Natural killer cell treated with Interleukin-12 subunit alpha and Interleukin-12 subunit beta and Interleukin-15 and Interleukin-18, amount 100 ng/mL, for 72 hours (primary cell): ENCODE measurements around the gene ADAMTS15. TPM values are rescaled to one million over a fixed set of nuclear protein-coding genes. Genes with fewer than 3 reads are reported as not detected.

Experiments
- ATAC-seq, 2 donors: fragments of 150-1000 bp; cut with Tn5 transposase in 1 of 2; sonication (Bioruptor Pico), chemical (Tn5 transposase) in 1 of 2; 2 replicates each; pipeline ENCODE4 v1.10.0; 2021
- DNase-seq: peaks from one replicate; pipeline ENCODE4 v3.0.0; 2022; ENCODE audit warnings: low spot score
- H3K27ac Mint-ChIP-seq, 2 donors: 1 replicate in 1 of 2; 2 replicates in 1 of 2; pipeline ENCODE4 v1.8.0; 2022; ENCODE audit warnings: mixed read lengths in 2 of 2, mild to moderate bottlenecking in 1 of 2, moderate library complexity in 1 of 2
- H3K27me3 Mint-ChIP-seq, 2 donors: 1 replicate in 1 of 2; 2 replicates in 1 of 2; pipeline ENCODE4 v1.8.0; 2022; ENCODE audit warnings: mixed read lengths in 2 of 2
- H3K36me3 Mint-ChIP-seq: one replicate; pipeline ENCODE4 v1.8.0; 2022; ENCODE audit warnings: mixed read lengths
- H3K4me1 Mint-ChIP-seq, 2 donors: 1 replicate in 1 of 2; 2 replicates in 1 of 2; pipeline ENCODE4 v1.8.0; 2022; ENCODE audit warnings: low read depth in 2 of 2, mixed read lengths in 2 of 2, mild to moderate bottlenecking in 1 of 2
- H3K4me3 Mint-ChIP-seq: one replicate; pipeline ENCODE4 v1.8.0; 2022; ENCODE audit warnings: mixed read lengths
- H3K9me3 Mint-ChIP-seq: 2 replicates; pipeline ENCODE4 v1.8.0; 2022; ENCODE audit warnings: mixed read lengths
- total RNA-seq, 2 donors: library from RNA; stranded (reverse); gene quantifications; one replicate each; pipeline ENCODE4 v1.2.3, GENCODE V29; 2022

ADAMTS15 gene
- total RNA-seq, 2 donors from 2014 or later: not detected

GRCh38 chr11:130478204-130478701 lies 29.8 kb downstream of the ADAMTS15 start:
- peaks cover 5 to 13% of the 10 kb centered on the region in 2 donors for H3K27me3 Mint-ChIP-seq
- no peak for DNase-seq

GRCh38 chr11:130478881-130479280 lies 30.4 kb downstream of the ADAMTS15 start:
- no peak for ATAC-seq
- Mint-ChIP-seq H3K27ac (no peak overlapping the region), H3K9me3 (no peaks in the 10 kb centered on the region), H3K4me3 (no peak overlapping the region), H3K36me3 (no peaks in the 10 kb centered on the region), H3K27me3 (peaks cover 5 to 15% of the 10 kb centered on the region in 2 donors), H3K4me1 (no peaks in the 10 kb centered on the region)
- no peak for DNase-seq

More at GRCh38 chr11:130478204-130478701, 29.8 kb downstream of the ADAMTS15 start:
- Mint-ChIP-seq H3K4me1 (no peaks in the 10 kb centered on the region), H3K9me3 (no peaks in the 10 kb centered on the region), H3K36me3 (no peaks in the 10 kb centered on the region), H3K4me3 (no peak overlapping the region), H3K27ac (no peak overlapping the region)
- ATAC-seq: no peak

GRCh38 chr11:130480186-130480585 lies 31.7 kb downstream of the ADAMTS15 start:
- ATAC-seq (no peak), DNase-seq (no peak)
- no peak overlapping the region for H3K4me3 Mint-ChIP-seq
- H3K9me3 Mint-ChIP-seq: no peaks in the 10 kb centered on the region
- H3K4me1 Mint-ChIP-seq: no peaks in the 10 kb centered on the region
- peaks cover 7 to 20% of the 10 kb centered on the region in 2 donors for H3K27me3 Mint-ChIP-seq
- no peak overlapping the region for H3K27ac Mint-ChIP-seq
- no peaks in the 10 kb centered on the region for H3K36me3 Mint-ChIP-seq

- Mint-ChIP-seq H3K27ac (no peak overlapping the region), H3K9me3 (no peaks in the 10 kb centered on the region), H3K4me3 (no peak overlapping the region), H3K36me3 (no peaks in the 10 kb centered on the region), H3K27me3 (peaks cover 7 to 20% of the 10 kb centered on the region in 2 donors), H3K4me1 (no peaks in the 10 kb centered on the region)
- no peak for DNase-seq
- ATAC-seq: no peak
Measured at GRCh38 chr11:130480711-130481140, 32.3 kb downstream of the ADAMTS15 start.

- Mint-ChIP-seq H3K9me3 (no peaks in the 10 kb centered on the region), H3K27me3 (peaks cover 4 to 7% of the 10 kb centered on the region in 2 donors), H3K4me3 (no peak overlapping the region), H3K36me3 (no peaks in the 10 kb centered on the region), H3K27ac (no peak overlapping the region), H3K4me1 (no peaks in the 10 kb centered on the region)
- ATAC-seq (no peak), DNase-seq (no peak)
Measured at GRCh38 chr11:130483124-130483523, 34.7 kb downstream of the ADAMTS15 start.

- H3K36me3 Mint-ChIP-seq: no peaks in the 10 kb centered on the region
- H3K27me3 Mint-ChIP-seq: peaks cover 7% of the 10 kb centered on the region in 2 donors
- no peak for DNase-seq
- no peaks in the 10 kb centered on the region for H3K4me1 Mint-ChIP-seq
- H3K4me3 Mint-ChIP-seq: no peak overlapping the region
- no peaks in the 10 kb centered on the region for H3K9me3 Mint-ChIP-seq
- H3K27ac Mint-ChIP-seq: no peak overlapping the region
- no peak for ATAC-seq
Measured at GRCh38 chr11:130485983-130486382, 37.5 kb downstream of the ADAMTS15 start.

GRCh38 chr11:130486391-130486836 lies 38.0 kb downstream of the ADAMTS15 start:
- Mint-ChIP-seq H3K9me3 (no peaks in the 10 kb centered on the region), H3K27me3 (peaks cover 7% of the 10 kb centered on the region in 2 donors), H3K4me3 (no peak overlapping the region)

GRCh38 chr11:130486987-130487923 lies 38.8 kb downstream of the ADAMTS15 start:
- no peak overlapping the region for H3K27ac Mint-ChIP-seq
- no peaks in the 10 kb centered on the region for H3K4me1 Mint-ChIP-seq
- no peak for DNase-seq
- H3K9me3 Mint-ChIP-seq: no peaks in the 10 kb centered on the region
- H3K4me3 Mint-ChIP-seq: no peak overlapping the region
- peaks cover 7 to 11% of the 10 kb centered on the region in 2 donors for H3K27me3 Mint-ChIP-seq
- ATAC-seq: peak; percentile 7 to 29
- H3K36me3 Mint-ChIP-seq: no peaks in the 10 kb centered on the region

More at GRCh38 chr11:130486391-130486836, 38.0 kb downstream of the ADAMTS15 start:
- no peaks in the 10 kb centered on the region for H3K4me1 Mint-ChIP-seq
- no peak overlapping the region for H3K27ac Mint-ChIP-seq
- ATAC-seq: peak; percentile 15 to 22
- H3K36me3 Mint-ChIP-seq: no peaks in the 10 kb centered on the region
- DNase-seq: no peak

- Mint-ChIP-seq H3K4me1 (no peaks in the 10 kb centered on the region), H3K9me3 (no peaks in the 10 kb centered on the region), H3K27ac (no peak overlapping the region), H3K36me3 (no peaks in the 10 kb centered on the region), H3K4me3 (no peak overlapping the region), H3K27me3 (peaks cover 11 to 13% of the 10 kb centered on the region in 2 donors)
- no peak for DNase-seq
- no peak for ATAC-seq
Measured at GRCh38 chr11:130487924-130488815, 39.7 kb downstream of the ADAMTS15 start.

- Mint-ChIP-seq H3K36me3 (no peaks in the 10 kb centered on the region), H3K27ac (no peak overlapping the region), H3K27me3 (peaks cover 9 to 11% of the 10 kb centered on the region in 2 donors), H3K4me3 (no peak overlapping the region), H3K4me1 (no peaks in the 10 kb centered on the region), H3K9me3 (no peaks in the 10 kb centered on the region)
- DNase-seq (no peak), ATAC-seq (no peak)
Measured at GRCh38 chr11:130488848-130489584, 40.6 kb downstream of the ADAMTS15 start.

- H3K4me3 Mint-ChIP-seq: no peak overlapping the region
- no peak for ATAC-seq
- H3K27me3 Mint-ChIP-seq: peaks cover 9 to 16% of the 10 kb centered on the region in 2 donors
- H3K9me3 Mint-ChIP-seq: no peaks in the 10 kb centered on the region
- no peak for DNase-seq
- H3K27ac Mint-ChIP-seq: no peak overlapping the region
- H3K4me1 Mint-ChIP-seq: no peaks in the 10 kb centered on the region
- H3K36me3 Mint-ChIP-seq: no peaks in the 10 kb centered on the region
Measured at GRCh38 chr11:130489716-130490115, 41.3 kb downstream of the ADAMTS15 start.

GRCh38 chr11:130490682-130491449 lies 42.4 kb downstream of the ADAMTS15 start:
- H3K4me1 Mint-ChIP-seq: no peaks in the 10 kb centered on the region
- H3K4me3 Mint-ChIP-seq: no peak overlapping the region

More at GRCh38 chr11:130490682-130491449, 42.4 kb downstream of the ADAMTS15 start:
- ATAC-seq (no peak), DNase-seq (no peak)
- no peak overlapping the region for H3K27ac Mint-ChIP-seq
- H3K36me3 Mint-ChIP-seq: no peaks in the 10 kb centered on the region
- peaks cover 14 to 25% of the 10 kb centered on the region in 2 donors for H3K27me3 Mint-ChIP-seq
- H3K9me3 Mint-ChIP-seq: no peaks in the 10 kb centered on the region
